SJCRH30 (cell line): ENCODE results near the gene USP9X. TPM values are rescaled to one million over a fixed set of nuclear protein-coding genes. Genes with fewer than 3 reads are reported as not detected.
"Not testable (repeated sequence)": the region's sequence is repeated elsewhere in the genome, so short reads cannot be mapped to it uniquely, and the experiment has no call there.

Experiments used
- DNase-seq, 2 experiments: peaks; one replicate each; pipeline ENCODE4 v3.0.0-alpha.2; 2015 to 2020
- H3K27ac ChIP-seq: fragments of 250-450 bp; sonication (Bioruptor Pico); 2 replicates; pipeline ENCODE4 v1.5.1; 2020; ENCODE audit warnings: mild to moderate bottlenecking, moderate library complexity
- H3K27me3 ChIP-seq: fragments of 250-450 bp; sonication (Bioruptor Pico); 2 replicates; pipeline ENCODE4 v1.5.1; 2020; ENCODE audit warnings: mild to moderate bottlenecking, moderate library complexity
- H3K36me3 ChIP-seq: fragments of 250-450 bp; sonication (Bioruptor Pico); 2 replicates; pipeline ENCODE4 v1.5.1; 2020; ENCODE audit warnings: mild to moderate bottlenecking, moderate library complexity
- H3K4me1 ChIP-seq: fragments of 250-450 bp; sonication (Bioruptor Pico); 2 replicates; pipeline ENCODE4 v1.5.1; 2020; ENCODE audit warnings: mild to moderate bottlenecking, moderate library complexity
- H3K4me3 ChIP-seq: fragments of 250-450 bp; sonication (Bioruptor Pico); 2 replicates; pipeline ENCODE4 v1.5.1; 2020; ENCODE audit warnings: mild to moderate bottlenecking, moderate library complexity
- H3K9me3 ChIP-seq: fragments of 250-450 bp; sonication (Bioruptor Pico); replicated peaks from 2 replicates; pipeline ENCODE4 v1.5.1; 2020; ENCODE audit warnings: mild to moderate bottlenecking, moderate library complexity
- total RNA-seq: library from RNA; depleted of rRNA; stranded (reverse); fragments of >200 nt; shearing (Covaris generic); gene quantifications from 2 replicates; pipeline ENCODE4 v1.2.3, GENCODE V29; 2014

Gene USP9X
- total RNA-seq, 1 experiment from 2014 or later = 72.9 TPM

- Histone ChIP-seq H3K27ac (no peak overlapping the region), H3K36me3 (no peaks in the 10 kb centered on the region), H3K9me3 (no peaks in the 10 kb centered on the region), H3K27me3 (no peaks in the 10 kb centered on the region), H3K4me3 (no peak overlapping the region), H3K4me1 (no peaks in the 10 kb centered on the region)
- DNase-seq = no peak
Measured at GRCh38 chrX:41096339-41096955, 11.2 kb downstream of the USP9X start.

GRCh38 chrX:41097326-41097725 is 12.1 kb downstream of the USP9X start:
- no peaks in the 10 kb centered on the region for H3K9me3 ChIP-seq
- no peak overlapping the region for H3K27ac ChIP-seq
- no peak overlapping the region for H3K4me3 ChIP-seq
- no peak for DNase-seq
- no peaks in the 10 kb centered on the region for H3K36me3 ChIP-seq
- no peaks in the 10 kb centered on the region for H3K4me1 ChIP-seq
- H3K27me3 ChIP-seq = no peaks in the 10 kb centered on the region

- DNase-seq = no peak
- H3K27ac ChIP-seq = no peak overlapping the region
- H3K27me3 ChIP-seq = no peaks in the 10 kb centered on the region
- H3K4me3 ChIP-seq = no peak overlapping the region
- no peaks in the 10 kb centered on the region for H3K36me3 ChIP-seq
- no peaks in the 10 kb centered on the region for H3K9me3 ChIP-seq
- H3K4me1 ChIP-seq = no peaks in the 10 kb centered on the region
Measured at GRCh38 chrX:41100200-41100599, 15.0 kb downstream of the USP9X start.

GRCh38 chrX:41100819-41101218 is 15.6 kb downstream of the USP9X start:
- DNase-seq = no peak
- H3K9me3 ChIP-seq = no peaks in the 10 kb centered on the region
- no peak overlapping the region for H3K4me3 ChIP-seq
- no peak overlapping the region for H3K27ac ChIP-seq
- no peaks in the 10 kb centered on the region for H3K27me3 ChIP-seq
- no peaks in the 10 kb centered on the region for H3K36me3 ChIP-seq
- H3K4me1 ChIP-seq = no peaks in the 10 kb centered on the region

- H3K27ac ChIP-seq = no peak overlapping the region
- no peaks in the 10 kb centered on the region for H3K9me3 ChIP-seq
- no peaks in the 10 kb centered on the region for H3K27me3 ChIP-seq
- H3K36me3 ChIP-seq = no peaks in the 10 kb centered on the region
- H3K4me3 ChIP-seq = no peak overlapping the region
- no peaks in the 10 kb centered on the region for H3K4me1 ChIP-seq
- no peak for DNase-seq
Measured at GRCh38 chrX:41105005-41105404, 19.8 kb downstream of the USP9X start.

- not testable (repeated sequence) for H3K27ac ChIP-seq, H3K9me3 ChIP-seq, H3K4me3 ChIP-seq, H3K4me1 ChIP-seq, H3K27me3 ChIP-seq, DNase-seq, H3K36me3 ChIP-seq
Measured at GRCh38 chrX:41106257-41106656, 21.0 kb downstream of the USP9X start.

GRCh38 chrX:41108007-41108406 is 22.8 kb downstream of the USP9X start:
- Histone ChIP-seq H3K4me3 (no peak overlapping the region), H3K9me3 (no peaks in the 10 kb centered on the region), H3K27me3 (no peaks in the 10 kb centered on the region), H3K27ac (no peak overlapping the region), H3K36me3 (no peaks in the 10 kb centered on the region), H3K4me1 (no peaks in the 10 kb centered on the region)
- no peak for DNase-seq

GRCh38 chrX:41108463-41109205 is 23.4 kb downstream of the USP9X start:
- DNase-seq = no peak
- Histone ChIP-seq H3K4me1 (no peaks in the 10 kb centered on the region), H3K27ac (no peak overlapping the region)

GRCh38 chrX:41110801-41111625 is 25.8 kb downstream of the USP9X start:
- DNase-seq = peak in 1 of 2 experiments; percentile 14
- H3K27me3 ChIP-seq = no peaks in the 10 kb centered on the region
- H3K27ac ChIP-seq = no peak overlapping the region
- no peaks in the 10 kb centered on the region for H3K9me3 ChIP-seq
- H3K36me3 ChIP-seq = no peaks in the 10 kb centered on the region
- H3K4me1 ChIP-seq = no peaks in the 10 kb centered on the region
- H3K4me3 ChIP-seq = no peak overlapping the region

More at GRCh38 chrX:41108463-41109205, 23.4 kb downstream of the USP9X start:
- H3K4me3 ChIP-seq = no peak overlapping the region
- H3K9me3 ChIP-seq = no peaks in the 10 kb centered on the region
- H3K36me3 ChIP-seq = no peaks in the 10 kb centered on the region
- no peaks in the 10 kb centered on the region for H3K27me3 ChIP-seq

- not testable (repeated sequence) for H3K36me3 ChIP-seq, H3K27ac ChIP-seq, H3K4me1 ChIP-seq, H3K27me3 ChIP-seq, H3K9me3 ChIP-seq, H3K4me3 ChIP-seq
- peak in 1 of 2 experiments; percentile 53 for DNase-seq
Measured at GRCh38 chrX:41115104-41115425, 29.8 kb downstream of the USP9X start.

GRCh38 chrX:41116948-41117347 is 31.7 kb downstream of the USP9X start:
- Histone ChIP-seq H3K4me3 (no peak overlapping the region), H3K27ac (no peak overlapping the region), H3K9me3 (no peaks in the 10 kb centered on the region), H3K4me1 (no peaks in the 10 kb centered on the region), H3K36me3 (no peaks in the 10 kb centered on the region), H3K27me3 (no peaks in the 10 kb centered on the region)
- DNase-seq = no peak

GRCh38 chrX:41118156-41118555 is 32.9 kb downstream of the USP9X start:
- H3K4me3 ChIP-seq = no peak overlapping the region
- H3K36me3 ChIP-seq = no peaks in the 10 kb centered on the region
- no peaks in the 10 kb centered on the region for H3K27me3 ChIP-seq
- no peaks in the 10 kb centered on the region for H3K9me3 ChIP-seq
- no peak for DNase-seq
- no peak overlapping the region for H3K27ac ChIP-seq
- H3K4me1 ChIP-seq = no peaks in the 10 kb centered on the region

- H3K9me3 ChIP-seq = no peaks in the 10 kb centered on the region
- H3K36me3 ChIP-seq = no peaks in the 10 kb centered on the region; the same call in 1 of the 2 replicates
- H3K27me3 ChIP-seq = no peaks in the 10 kb centered on the region
- DNase-seq = no peak
- H3K27ac ChIP-seq = no peak overlapping the region
- H3K4me1 ChIP-seq = no peaks in the 10 kb centered on the region
- no peak overlapping the region for H3K4me3 ChIP-seq
Measured at GRCh38 chrX:41119803-41120202, 34.6 kb downstream of the USP9X start.

- H3K4me3 ChIP-seq = no peak overlapping the region
- H3K9me3 ChIP-seq = no peaks in the 10 kb centered on the region
- no peaks in the 10 kb centered on the region for H3K4me1 ChIP-seq
- H3K27me3 ChIP-seq = no peaks in the 10 kb centered on the region
- DNase-seq = no peak
- H3K36me3 ChIP-seq = no peaks in the 10 kb centered on the region; the same call in 1 of the 2 replicates
- H3K27ac ChIP-seq = no peak overlapping the region
Measured at GRCh38 chrX:41121766-41122165, 36.5 kb downstream of the USP9X start.

- no peaks in the 10 kb centered on the region for H3K4me1 ChIP-seq
- H3K27me3 ChIP-seq = no peaks in the 10 kb centered on the region
- no peak overlapping the region for H3K4me3 ChIP-seq
- no peak overlapping the region for H3K27ac ChIP-seq
- DNase-seq = no peak
- H3K9me3 ChIP-seq = no peaks in the 10 kb centered on the region
- H3K36me3 ChIP-seq = no peaks in the 10 kb centered on the region; the same call in 1 of the 2 replicates
Measured at GRCh38 chrX:41122664-41123257, 37.5 kb downstream of the USP9X start.
